ENCODE data around the gene SOCS1. TPM values are rescaled to one million over a fixed set of nuclear protein-coding genes. Genes with fewer than 3 reads are reported as not detected.

SOCS1 gene
- total RNA-seq, 4 donors from 2014 or later, result 5.3 to 16.3 (median 11.1) TPM

GRCh38 chr16:11235703-11235991, 20.4 kb downstream of the SOCS1 start:
- no peak for TF ChIP-seq CTCF (IDR thresholded peaks at IDR 0.05; ENCODE audit: low read depth)

GRCh38 chr16:11234884-11235702, 20.9 kb downstream of the SOCS1 start:
- TF ChIP-seq CTCF (IDR thresholded peaks at IDR 0.05; ENCODE audit: low read depth), result no peak

GRCh38 chr16:11233727-11234376, 22.2 kb downstream of the SOCS1 start:
- no peak for TF ChIP-seq CTCF (IDR thresholded peaks at IDR 0.05; ENCODE audit: low read depth)

- no peak for TF ChIP-seq CTCF (IDR thresholded peaks at IDR 0.05; ENCODE audit: low read depth)
Observed at GRCh38 chr16:11232852-11233726, 22.9 kb downstream of the SOCS1 start.

GRCh38 chr16:11232302-11232851, 23.6 kb downstream of the SOCS1 start:
- TF ChIP-seq CTCF (IDR thresholded peaks at IDR 0.05; ENCODE audit: low read depth), result no peak

GRCh38 chr16:11231367-11231970, 24.5 kb downstream of the SOCS1 start:
- no peak for TF ChIP-seq CTCF (IDR thresholded peaks at IDR 0.05; ENCODE audit: low read depth)

Measured in subcutaneous adipose tissue (tissue), 4 donors.